NK-92 (cell line): ENCODE data around the gene RMI2.
"Not testable (repeated sequence)": the region's sequence is repeated elsewhere in the genome, so short reads cannot be mapped to it uniquely, and the experiment has no call there.

Experiments used
- DNase-seq: peaks from one replicate; lab custom pipeline; 2025; ENCODE audit not compliant: unreplicated experiment; lab: John Stamatoyannopoulos, UW

Gene RMI2

GRCh38 chr16:11350921-11351335 is 5.7 kb downstream of the RMI2 start:
- no peak for DNase-seq

- no peak for DNase-seq
Measured at GRCh38 chr16:11353158-11353557, 7.9 kb downstream of the RMI2 start.

DNA sequence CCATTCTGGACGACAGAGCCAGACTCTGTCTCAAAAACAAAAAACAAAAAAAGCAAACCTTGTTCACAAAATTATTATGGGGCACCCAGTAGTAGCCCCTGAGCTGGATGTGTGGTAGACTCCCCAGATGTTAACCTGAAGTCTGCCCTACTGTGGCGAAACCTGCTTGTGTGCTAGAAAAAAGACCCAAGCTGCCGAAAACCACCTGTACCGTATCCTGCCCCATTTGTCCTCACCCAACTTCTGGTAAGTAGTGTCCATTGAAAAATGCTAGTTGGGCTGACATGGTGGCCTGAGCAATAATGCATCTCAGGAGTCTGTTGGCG is 9.1 kb downstream of the RMI2 start:
- DNase-seq, result no peak

GRCh38 chr16:11354733-11355574 is 9.7 kb downstream of the RMI2 start:
- no peak for DNase-seq

DNA sequence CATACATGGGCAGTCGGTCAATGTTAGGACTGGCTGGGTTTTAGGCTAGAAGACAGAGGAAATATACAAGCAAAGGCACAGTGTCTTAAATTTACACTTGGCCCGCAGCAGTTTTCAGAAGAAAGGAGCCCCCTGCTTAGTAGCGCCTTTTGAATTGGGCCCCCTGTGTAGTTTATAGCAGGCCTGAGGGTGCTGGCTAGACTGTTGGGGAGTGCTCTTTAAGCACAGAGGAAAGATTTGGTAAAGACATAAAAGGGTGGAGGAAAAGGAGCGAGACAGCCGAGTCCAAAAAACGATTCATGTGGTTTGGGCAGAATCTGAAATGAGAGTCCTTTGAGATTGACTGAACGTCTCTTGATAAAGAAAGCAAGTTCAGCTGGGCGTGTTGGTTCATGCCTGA is 10.6 kb downstream of the RMI2 start:
- DNase-seq, result no peak

DNA sequence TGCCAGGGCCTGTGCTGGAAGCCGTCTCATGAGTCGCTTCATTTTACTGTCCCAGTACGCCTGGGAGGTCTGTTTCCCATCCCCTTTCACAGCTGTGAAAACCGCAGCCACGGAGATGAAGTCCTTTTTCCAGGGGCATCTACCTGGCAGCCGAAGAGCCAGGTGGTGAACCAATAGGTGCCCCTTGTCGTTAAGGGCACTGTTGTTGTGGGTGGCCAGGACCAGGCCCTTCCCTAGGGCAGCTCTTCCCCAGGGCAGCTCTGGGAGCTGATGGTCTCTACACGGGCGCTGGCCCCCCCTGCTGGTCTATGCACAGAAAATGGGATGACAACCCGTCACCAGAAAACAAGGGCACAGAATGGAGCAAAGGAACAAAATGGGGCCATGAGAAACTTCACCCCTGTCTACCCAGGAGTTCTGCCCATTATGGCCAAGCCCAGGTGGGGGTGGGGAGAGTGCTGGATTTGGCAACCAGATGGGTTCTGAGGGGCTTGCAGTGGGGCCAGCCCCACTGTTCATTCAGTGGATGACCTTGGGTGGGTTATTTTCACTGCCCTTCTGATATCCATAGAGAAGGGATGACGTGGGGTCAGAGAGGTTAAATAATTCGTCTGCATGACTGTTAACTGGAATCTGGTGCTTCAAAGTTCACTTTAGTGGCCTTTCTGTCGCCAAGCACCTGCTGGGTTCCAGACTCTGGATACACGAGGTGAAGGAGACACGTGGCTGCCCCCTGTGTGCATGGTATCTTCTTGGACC is 11.5 kb downstream of the RMI2 start:
- DNase-seq, result no peak

GRCh38 chr16:11358531-11358930 is 13.3 kb downstream of the RMI2 start:
- DNase-seq, result no peak

- no peak for DNase-seq
Measured at GRCh38 chr16:11359370-11359769, 14.1 kb downstream of the RMI2 start.

DNA sequence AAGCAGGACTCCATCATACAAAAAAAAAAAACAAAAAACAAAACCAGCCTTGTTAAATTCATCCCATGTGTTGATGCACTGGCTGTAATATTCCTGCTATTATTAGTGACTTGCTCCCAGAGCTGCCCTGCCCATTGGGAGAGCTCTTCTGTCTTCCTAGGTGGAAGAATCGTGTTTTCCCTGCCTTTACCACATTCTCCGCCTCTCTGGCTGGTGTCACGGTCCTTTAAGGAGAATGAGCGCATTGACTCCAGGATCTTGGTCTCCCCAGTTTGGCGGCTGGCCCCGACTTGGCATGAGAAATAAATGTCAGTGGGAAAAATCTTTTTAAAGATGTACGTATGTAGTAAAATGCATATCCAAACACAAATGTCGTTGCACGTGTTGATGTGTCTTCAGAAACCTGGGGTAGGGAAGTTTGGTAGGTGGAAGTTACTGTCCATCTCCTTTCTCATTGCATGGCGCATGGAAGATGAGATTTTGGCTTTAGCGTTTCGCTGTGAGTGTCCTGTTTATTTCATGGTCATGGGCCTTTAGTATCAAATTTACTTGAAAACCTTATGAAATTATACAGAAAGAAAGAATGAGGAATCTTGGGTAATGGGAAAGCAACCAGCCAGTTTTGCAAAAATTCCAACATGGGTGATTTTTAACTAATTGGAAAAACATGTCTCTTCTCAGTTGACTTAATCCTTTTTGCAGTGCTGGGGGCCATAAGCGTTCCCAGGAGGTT is 15.5 kb downstream of the RMI2 start:
- DNase-seq, result no peak

- no peak for DNase-seq
Measured at GRCh38 chr16:11361701-11362451, 16.6 kb downstream of the RMI2 start.

GRCh38 chr16:11363927-11364258 is 18.6 kb downstream of the RMI2 start:
- no peak for DNase-seq

GRCh38 chr16:11367483-11367906 is 22.2 kb downstream of the RMI2 start:
- no peak for DNase-seq

DNA sequence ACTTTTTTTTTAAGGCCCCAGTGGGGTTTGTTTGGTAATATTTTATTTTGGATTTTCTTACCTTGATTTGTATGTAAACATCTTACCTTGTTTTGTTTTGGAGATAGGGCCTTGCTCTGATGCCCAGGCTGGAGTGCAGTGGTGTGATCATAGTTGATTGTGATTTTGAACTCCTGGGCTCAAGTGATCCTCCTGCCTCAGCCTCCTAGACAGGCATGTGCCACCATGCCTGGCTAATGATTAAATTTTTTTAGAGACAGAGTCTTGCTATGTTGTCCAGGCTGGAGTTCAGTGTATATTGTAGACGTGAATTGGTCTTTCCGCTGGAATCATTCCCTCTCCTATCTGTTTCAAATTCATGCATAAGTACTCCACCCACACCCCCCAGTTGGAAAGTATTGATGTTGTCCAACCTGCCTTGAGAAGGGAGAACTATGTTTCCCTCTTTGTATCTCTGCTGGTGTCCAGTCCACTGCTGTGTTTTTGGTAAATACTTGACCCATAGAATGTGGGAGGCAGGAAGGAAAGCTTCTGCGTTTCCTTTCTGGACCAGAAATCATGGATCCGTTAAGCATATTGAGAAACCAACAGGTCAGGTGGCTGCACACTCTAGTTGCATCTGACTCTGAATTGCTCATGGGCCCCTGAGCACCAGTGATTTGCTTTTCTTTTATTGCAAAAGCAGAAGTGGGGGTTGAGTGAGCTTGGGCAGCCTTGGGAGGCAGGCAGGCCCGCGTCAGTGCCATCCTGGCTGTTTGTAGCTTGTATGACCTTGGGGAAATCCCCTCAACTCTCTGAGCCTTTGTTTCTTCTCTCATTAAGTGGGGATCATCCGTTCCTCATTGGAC is 25.0 kb downstream of the RMI2 start:
- no peak for DNase-seq

DNA sequence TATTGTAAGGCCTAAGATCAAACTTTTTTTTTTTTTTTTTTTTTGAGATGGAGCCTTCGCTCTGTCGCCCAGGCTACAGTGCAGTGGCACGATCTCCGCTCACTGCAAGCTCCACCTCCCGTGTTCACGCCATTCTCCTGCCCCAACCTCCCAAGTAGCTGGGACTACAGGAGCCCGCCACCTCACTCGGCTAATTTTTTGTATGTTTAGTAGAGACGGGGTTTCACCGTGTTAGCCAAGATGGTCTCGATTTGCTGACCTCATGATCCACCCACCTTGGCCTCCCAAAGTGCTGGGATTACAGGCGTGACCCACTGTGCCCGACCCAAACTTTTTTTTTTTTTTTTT is 25.6 kb downstream of the RMI2 start:
- DNase-seq, result not testable (repeated sequence)

DNA sequence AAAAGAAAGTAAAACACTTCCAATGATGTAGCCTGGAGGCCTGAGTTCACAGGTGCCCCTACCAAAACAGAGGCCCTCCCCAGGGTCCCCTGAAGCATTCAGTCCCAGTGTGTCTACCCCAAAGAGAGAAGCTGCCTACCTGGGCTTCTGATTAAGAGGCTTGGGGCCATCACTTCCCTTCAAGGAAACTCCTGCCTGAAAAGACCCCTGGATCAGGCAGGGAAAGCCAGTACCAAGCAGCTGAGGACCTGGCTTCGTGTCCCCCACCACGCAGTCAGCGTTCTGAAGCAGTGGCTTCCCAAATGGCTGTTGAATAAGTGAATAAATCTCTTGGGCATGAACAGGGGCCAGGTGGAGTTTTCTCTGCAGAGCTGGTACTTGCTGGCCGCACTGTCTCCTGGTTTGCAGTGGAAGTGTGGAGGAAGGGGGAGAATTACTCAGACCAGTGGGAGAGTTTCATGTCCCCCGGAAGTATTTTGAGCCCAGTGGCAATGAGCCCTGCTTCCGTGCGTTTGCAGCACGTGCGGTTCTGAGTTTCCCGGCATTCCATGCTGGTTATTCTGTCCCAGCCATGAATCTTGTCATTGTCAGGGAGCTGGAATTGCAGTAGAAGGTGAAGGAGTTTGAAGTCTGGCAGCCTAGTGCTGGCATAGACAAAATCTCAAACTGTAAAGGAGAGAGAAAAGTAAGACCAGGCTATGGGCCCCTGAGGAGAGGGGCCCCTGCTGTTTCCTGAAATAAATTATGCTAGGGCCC is 27.0 kb downstream of the RMI2 start:
- DNase-seq, result no peak

- no peak for DNase-seq
Measured at GRCh38 chr16:11372829-11373306, 27.6 kb downstream of the RMI2 start.

- no peak for DNase-seq
Measured at GRCh38 chr16:11374255-11374654, 29.0 kb downstream of the RMI2 start.

GRCh38 chr16:11377154-11377553 is 31.9 kb downstream of the RMI2 start:
- no peak for DNase-seq

DNA sequence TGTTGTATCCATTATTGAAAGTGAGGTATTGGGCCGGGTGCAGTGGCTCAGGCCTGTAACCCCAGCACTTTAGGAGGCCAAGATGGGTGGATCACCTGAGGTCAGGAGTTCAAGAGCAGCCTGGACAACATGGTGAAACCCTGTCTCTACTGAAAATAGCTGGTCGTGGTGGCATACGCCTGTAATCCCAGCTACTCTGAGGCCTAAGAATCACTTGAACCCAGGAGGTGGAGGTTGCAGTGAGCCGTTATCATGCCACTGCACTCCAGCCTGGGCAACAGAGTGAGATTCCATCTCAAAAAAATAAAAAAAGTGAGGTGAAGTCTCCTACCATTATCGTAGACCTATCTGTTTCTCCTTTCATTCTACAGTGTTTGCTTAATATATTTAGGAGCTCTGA is 33.7 kb downstream of the RMI2 start:
- not testable (repeated sequence) for DNase-seq

DNA sequence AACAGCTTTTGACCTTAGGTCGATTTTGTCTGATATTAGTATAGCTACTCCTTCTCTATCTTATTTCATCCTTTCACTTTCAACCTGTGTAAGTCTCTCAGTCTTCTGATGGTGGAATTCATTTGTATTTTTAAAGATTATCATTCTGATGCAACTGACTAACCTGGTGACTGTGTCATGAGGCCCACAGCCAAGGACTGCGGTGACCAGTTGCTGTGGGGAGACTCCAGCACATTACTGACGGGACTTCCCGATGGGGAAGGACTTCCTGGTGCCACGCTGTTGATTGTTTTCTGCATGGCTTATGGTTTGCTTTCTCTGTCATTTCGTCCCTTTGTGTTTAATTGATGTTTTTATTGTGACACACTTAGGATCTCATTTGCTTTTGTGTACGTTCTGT is 34.2 kb downstream of the RMI2 start:
- DNase-seq, result no peak
